ENCODE measurements around the gene GLG1.
"Not testable (repeated sequence)": the region's sequence is repeated elsewhere in the genome, so short reads cannot be mapped to it uniquely, and the experiment has no call there.

GLG1 gene

GRCh38 chr16:74469946-74470478, 136.9 kb downstream of the GLG1 start:
- no peak for DNase-seq

DNA sequence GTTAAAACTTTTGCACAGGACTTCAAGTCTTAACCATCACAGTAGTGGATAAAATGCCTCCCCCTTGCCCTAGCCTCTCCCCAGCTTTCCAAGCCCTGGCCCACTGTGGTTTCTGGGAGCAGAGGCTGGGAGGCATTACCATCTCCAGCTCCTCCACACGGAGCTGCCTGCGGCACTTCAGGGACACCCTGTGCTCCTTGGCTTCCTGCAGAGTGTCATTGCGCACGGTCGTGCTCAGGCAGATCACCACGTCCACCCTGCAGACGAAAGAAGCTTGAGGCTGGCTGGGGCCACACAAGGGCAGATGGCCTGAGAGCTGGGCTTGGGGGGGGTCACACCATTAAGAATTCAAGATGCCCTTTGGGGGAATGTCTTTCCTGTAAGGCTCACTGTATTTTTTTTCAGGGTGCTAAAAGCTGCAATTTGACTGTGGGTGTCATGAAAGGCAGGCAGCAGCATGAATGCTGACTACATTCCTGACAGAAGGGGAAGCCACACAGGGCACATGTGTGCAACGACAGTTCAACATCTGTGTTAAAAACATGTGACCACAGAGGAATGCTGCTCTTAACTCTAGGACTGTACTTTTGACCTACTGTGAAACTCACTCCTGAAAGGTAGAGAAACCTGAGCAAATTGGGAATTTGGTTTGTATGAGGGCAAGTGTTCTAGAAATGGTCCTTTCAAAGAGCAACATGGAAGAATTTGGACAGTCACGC, 137.9 kb downstream of the GLG1 start:
- no peak for DNase-seq

DNA sequence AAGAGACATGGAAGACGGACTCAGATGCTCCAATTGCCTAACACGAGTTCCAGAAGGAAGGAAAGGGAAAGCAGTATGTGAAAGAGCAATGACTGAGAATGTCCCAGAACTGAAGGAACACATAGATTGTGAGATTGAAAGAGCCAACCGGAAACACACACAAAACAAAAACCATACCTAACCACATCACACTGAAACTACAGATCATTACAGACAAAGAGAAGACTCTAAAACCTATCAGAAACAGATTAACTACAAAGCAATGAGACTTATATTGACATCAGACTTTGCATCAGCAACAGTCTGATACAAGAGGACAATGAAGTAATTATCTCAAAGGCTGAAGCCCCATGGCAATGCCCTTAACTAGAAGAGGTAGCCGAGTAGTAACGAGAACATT, 140.0 kb downstream of the GLG1 start:
- no peak for DNase-seq

DNA sequence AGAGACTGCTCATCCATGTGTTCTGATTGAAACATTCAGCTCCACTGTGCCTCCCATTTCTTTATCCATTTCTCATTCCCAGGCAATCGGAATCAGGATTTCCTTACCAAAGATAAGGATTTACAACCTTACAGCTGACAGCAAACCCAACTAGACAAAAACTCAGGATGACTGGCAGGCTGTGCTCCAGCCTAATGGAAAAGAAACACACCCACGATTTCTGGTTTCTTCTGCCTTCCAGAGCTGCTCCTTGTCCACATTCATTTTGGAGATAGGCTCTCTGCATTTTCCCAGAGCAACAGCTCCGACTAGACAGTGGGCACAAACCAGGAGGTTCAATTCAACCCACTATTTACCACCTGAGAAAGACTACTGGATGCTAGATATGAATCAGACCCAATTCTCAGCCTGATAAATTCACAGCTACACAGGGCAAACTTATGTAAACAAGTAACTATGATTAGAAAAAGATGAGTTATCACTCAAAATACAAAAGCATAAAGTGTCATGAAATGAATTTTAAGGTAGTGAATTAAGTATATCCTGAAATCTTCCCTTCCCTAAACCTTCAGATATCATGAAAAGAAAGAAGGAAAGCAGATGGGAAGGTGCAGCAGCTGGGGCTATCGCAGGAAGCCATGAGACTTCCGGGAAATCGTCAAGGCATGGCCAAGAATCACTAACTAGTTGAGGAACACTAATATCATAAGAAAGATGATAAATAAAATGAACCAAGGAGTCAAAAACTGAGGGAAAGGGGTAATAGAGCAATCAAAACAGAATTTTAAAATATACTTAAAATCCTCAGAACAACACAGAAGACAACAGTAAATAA, 140.8 kb downstream of the GLG1 start:
- DNase-seq = no peak

DNA sequence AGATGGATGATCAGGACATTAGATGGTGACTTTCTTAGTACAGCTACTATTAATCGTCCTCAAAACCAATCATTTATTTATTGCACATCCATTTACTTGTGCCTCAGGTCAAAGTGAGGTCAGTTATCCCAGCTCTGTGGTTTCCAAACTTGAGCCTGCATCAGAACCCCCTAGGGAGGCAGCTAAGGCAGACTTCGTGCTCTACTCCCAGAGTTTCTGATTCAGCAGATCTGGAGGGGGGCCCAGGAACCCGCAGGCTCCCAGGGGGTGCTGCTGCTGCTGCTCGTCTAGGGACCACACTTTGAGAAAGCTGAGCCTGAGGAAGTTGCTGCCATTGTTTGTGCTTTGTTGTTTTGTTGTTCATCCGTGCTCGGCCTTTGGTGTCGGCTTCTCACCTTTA, 141.6 kb downstream of the GLG1 start:
- DNase-seq = no peak

- DNase-seq = no peak
Measured at GRCh38 chr16:74463888-74464287, 143.0 kb downstream of the GLG1 start.

GRCh38 chr16:74462361-74462760, 144.6 kb downstream of the GLG1 start:
- DNase-seq = no peak

- no peak for DNase-seq
Measured at GRCh38 chr16:74461826-74462225, 145.1 kb downstream of the GLG1 start.

GRCh38 chr16:74460542-74460941, 146.4 kb downstream of the GLG1 start:
- DNase-seq = no peak

DNA sequence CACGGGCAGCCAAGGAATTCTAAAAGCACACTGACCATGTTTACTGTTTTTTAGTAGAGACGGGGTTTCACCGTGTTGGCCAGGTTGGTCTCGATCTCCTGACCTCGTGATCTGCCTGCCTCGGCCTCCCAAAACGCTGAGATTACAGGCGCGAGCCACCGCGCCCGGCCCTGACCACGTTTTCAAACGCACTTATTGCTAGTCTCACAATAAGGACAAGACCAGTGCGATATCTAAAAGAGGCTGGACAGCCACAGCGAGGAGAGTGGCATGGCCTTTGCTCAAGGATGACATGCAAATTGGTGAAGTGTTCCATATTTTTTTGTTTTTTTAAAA, 150.7 kb downstream of the GLG1 start:
- no peak for DNase-seq

DNA sequence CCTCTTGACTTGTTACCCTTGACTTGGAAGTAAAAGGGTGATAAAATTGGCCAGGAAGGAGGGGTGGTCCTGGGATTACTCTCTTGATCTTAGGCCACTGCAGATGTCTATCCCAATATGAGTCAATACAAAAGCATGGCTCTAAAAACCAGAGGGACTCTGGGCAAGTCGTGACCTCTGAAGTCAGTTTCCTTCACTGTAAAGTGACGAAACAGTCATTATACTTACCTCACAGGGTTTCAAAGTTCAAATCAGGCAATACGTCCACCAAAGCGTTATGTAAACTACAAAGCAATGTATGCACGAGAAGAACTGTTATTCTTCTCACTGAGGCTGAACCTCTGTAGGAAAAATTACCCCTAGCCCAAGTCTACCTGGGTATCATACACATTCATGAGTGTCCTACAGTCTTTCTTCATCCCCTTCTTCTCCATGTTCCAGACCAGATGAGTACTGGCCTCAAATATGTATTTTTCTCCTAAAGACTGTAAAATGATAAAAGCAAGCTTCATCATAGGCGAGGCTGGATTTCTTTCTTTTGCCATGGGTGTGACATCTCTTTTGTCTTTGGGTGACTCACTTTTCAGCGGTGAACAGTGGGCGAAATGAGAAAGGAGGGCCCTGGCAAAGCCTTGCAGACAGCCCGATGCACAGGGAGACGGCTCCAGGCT, 151.2 kb downstream of the GLG1 start:
- no peak for DNase-seq

DNA sequence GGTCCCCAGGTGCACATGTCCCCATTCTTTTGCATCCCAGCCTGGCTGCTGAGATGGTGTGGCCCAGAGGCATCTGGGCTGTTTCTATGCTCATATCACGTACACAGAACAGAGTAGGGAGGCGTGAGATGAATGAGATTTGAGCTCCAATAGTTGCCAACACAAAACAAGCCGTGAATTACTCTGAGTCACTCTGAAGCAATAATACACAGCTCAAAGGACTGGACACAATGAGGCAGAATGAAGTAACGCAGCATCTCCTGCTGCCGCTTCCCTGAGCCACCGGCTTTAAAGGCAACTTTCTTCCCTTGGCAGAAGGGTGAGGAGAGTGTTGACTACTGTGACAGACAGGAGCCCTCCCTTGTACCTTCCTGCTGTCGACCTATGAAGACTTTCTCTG, 151.7 kb downstream of the GLG1 start:
- DNase-seq = no peak

DNA sequence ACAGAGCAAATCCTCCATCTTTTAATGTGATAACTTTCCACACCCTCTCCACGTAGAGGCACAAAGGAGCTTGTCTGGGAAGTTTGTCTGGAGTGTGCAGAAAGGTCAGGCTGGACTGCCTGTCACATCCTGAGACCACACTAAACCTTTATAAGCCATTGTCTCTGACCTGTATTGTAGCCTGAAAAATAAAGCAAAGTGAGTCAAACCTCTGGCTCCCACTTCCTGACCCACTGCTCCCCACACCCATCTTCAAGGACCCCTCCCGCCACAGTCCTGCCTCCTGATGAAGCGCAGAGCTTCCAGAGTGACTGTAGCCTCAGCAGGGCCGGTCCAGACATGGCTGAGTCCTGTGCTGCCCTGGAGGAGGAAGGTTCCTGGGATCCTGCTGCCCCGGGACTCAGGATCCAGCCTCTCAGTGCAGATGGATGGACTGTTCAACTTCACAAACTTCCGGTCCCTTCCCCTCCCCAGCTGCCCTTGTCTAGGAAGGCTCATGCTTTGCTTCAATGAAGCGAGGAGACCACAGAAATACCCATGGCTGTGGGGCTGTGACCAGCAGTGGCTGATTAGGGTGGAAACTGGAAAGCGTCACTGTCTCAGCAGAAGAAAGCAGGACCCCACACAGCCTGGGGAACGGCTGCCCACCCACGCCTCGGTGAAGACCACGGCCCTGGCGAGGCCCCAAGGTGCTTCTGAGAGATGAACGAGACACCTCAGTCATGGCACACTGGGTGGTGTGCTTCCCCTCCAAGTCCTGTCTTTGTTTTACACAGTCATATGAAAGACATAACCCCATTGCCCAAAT, 154.8 kb downstream of the GLG1 start:
- DNase-seq = no peak

- DNase-seq = no peak
Measured at GRCh38 chr16:74450967-74451760, 155.8 kb downstream of the GLG1 start.

DNA sequence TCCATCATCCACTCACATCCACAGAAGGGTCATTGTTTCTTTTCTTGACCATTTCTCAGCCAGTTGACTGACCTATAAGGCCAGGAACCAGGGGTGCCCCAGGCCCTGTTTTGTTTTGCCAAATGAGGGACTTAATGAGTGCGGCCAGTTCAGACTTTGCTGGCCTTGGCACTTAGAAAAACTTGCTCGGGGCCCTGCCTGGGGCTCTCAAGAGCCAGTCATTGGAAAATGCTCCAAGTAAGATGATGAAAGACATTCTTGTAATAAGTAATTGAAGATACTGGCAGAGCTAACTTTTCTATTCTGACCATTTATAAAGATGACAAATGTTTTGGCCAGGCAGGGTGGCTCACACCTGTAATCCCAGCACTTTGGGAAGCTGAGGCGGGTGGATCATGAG, 156.7 kb downstream of the GLG1 start:
- no peak for DNase-seq

DNA sequence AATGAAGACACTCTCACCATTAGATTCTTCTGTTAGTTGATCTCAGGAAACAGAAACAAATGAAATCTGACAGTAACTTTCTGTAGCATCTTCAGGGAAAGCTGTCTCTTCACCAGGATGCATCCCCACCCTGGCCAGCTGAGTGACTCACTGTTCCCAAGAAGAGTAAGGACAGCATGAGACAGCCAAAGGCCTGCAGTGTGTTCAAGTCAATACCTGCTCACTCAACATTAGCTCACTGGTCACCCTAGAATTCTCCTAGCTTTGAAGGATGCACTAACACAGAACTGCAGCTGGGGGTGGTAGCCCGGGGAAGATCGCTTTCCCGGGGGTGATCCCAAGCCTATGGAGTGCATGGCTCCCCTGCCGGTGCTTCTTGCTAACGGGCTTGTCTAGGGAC, 157.4 kb downstream of the GLG1 start:
- no peak for DNase-seq

GRCh38 chr16:74448990-74449389, 157.9 kb downstream of the GLG1 start:
- peak; percentile 74 to 91 (median 86) for DNase-seq

- DNase-seq = no peak
Measured at GRCh38 chr16:74447578-74447977, 159.3 kb downstream of the GLG1 start.

DNA sequence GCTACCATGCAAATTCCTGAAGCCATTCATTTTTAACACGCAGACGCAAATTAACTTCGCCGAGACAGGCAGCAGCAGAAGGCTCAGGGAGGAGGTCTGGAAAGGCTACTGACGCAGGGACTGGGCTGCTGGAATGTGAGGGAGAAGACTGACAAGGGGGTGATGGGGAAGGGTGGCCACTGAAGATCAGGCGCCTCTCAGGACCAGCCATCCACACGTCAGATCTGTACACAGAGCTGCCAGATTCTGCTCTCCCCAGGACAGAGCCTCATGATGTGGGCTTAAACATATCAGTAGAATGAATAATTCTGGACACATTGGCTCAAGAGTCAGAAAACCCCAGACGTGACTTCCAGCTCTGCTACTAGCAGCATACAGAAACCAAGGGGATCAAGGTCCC, 160.0 kb downstream of the GLG1 start:
- no peak for DNase-seq

DNA sequence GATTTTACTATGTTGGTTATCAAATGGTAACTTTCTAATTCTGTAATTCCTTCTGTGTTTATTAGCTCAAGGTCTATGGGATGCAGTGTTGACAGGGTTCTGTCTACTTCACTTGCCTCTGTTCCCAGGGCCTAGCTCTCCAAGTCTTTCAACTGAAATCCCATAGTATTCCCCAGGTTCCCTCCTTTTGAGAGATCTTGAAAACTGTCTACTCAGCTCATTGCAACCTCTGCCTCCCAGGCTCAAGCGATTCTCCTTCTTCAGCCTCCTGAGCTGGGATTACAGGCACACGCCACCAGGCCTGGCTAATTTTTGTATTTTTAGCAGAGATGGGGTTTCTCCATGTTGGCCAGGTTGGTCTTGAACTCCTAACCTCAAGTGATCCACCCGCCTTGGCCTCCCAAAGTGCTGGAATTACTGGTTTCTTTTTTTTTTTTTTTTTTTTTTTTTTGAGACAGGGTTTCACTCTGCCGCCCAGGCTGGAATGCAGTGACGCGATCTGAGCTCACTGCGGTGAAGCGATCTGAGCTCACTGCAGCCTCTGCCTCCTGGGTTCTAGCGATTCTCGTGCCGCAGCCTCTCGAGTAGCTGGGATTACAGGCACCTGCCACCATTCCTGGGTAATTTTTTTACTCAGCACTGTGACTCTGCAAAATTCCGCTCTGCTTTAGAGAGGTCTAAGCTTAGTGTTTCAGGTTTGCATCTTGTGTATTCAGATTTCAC, 163.1 kb downstream of the GLG1 start:
- not testable (repeated sequence) for DNase-seq

DNA sequence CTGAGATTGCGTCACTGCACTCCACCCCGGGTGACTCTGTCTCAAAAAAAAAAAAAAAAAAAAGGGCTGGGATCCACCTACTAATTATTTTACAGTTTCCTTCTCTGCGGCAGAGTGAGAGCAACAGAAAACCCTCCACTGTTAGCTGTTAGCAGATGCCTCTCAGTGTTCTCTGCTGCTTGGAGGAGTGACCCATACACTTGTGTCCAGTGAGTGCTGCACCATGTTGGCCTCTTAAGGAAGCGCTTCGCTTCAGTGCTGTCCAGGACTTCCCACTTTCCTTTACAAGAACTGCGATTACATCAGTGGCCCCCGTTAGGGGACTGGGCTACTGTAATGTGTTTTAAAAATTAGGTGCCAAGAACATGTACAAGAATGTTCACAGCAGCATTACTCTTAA, 167.2 kb downstream of the GLG1 start:
- DNase-seq = peak; percentile 51 to 67 (median 54)
